ENCODE data around the gene ZFYVE28.

- TF ChIP-seq CTCF (IDR thresholded peaks at IDR 0.05) (no peak), POLR2A (IDR thresholded peaks at IDR 0.05) (no peak)
Measured at GRCh38 chr4:2407991-2408342, 10.5 kb downstream of the ZFYVE28 start.

All from adrenal gland (tissue), 5 donors.